K562 (cell line): ENCODE measurements around the gene FHIT. TPM values are rescaled to one million over a fixed set of nuclear protein-coding genes. Genes with fewer than 3 reads are reported as not detected.
A peak's percentile ranks its signal among the peaks of the same experiment; 100 is the strongest.

Experiments used
- CBX2 ChIP-seq: fragments of 200-600 bp; sonication (generic); IDR thresholded peaks from one replicate; pipeline ENCODE4 v1.6.1; 2012; ENCODE audit warnings: mild to moderate bottlenecking, low read length, inconsistent platforms; ENCODE audit not compliant: insufficient read depth, poor library complexity, severe bottlenecking
- DPF2 ChIP-seq: fragments of 450-650 bp; IDR thresholded peaks from 2 replicates; pipeline ENCODE4 v1.6.1; 2016
- FOXK1 ChIP-seq: sonication (generic); formaldehyde crosslinking; IDR thresholded peaks from 2 replicates; pipeline ENCODE4 v1.8.0; 2022; ENCODE audit warnings: missing genetic modification reagents, mild to moderate bottlenecking, borderline replicate concordance
- KLF16 ChIP-seq: IDR thresholded peaks from 2 replicates; pipeline ENCODE4 v1.6.1; 2016; ENCODE audit warnings: antibody characterized with exemption
- MCM7 ChIP-seq, 2 experiments: fragments of 450-650 bp; IDR thresholded peaks; 2 replicates each; pipeline ENCODE4 v1.6.1; 2016 to 2018
- POLR2B ChIP-seq: fragments of 450-650 bp; IDR thresholded peaks from 2 replicates; pipeline ENCODE4 v1.6.1; 2018; ENCODE audit warnings: low read depth; ENCODE audit not compliant: partially characterized antibody
- SNIP1 ChIP-seq: fragments of 450-650 bp; IDR thresholded peaks from 2 replicates; pipeline ENCODE4 v1.7.1; 2017; ENCODE audit warnings: low read depth, mild to moderate bottlenecking
- TAF15 ChIP-seq: fragments of 200-400 bp; formaldehyde crosslinking; IDR thresholded peaks from 2 replicates; pipeline ENCODE4 v1.6.1; 2017; ENCODE audit warnings: mild to moderate bottlenecking, low read depth, low read length, moderate library complexity
- U2AF1 ChIP-seq: fragments of 200-400 bp; formaldehyde crosslinking; optimal IDR thresholded peaks from 2 replicates; pipeline ENCODE3; 2017; ENCODE audit warnings: mild to moderate bottlenecking, low read depth, low read length, moderate library complexity
- polyA plus RNA-seq, 8 experiments: library from polyadenylated mRNA; depleted of rRNA in 4 of 8; stranded (reverse) in 5 of 8; unstranded in 3 of 8; fragments of >200 nt; fragmentation: Nextera tagmentation in 2 of 8; fragmentation: Illumina TruSeq in 1 of 8; extraction: Ambion mirVana in 2 of 8; extraction: Trizol in 1 of 8; gene quantifications; 2 replicates each; pipeline versions ENCODE4 v1.2.1 to v1.2.3, GENCODE V29; 2011 to 2014; ENCODE audit warnings: inconsistent platforms in 1 of 8, missing spikeins in 1 of 8
- total RNA-seq, 7 experiments: library from RNA; depleted of rRNA in 6 of 7; stranded (reverse); fragments of >200 nt in 6 of 7; fragmentation: Illumina TruSeq in 2 of 7; extraction: Trizol in 2 of 7; gene quantifications; 2 replicates each; pipeline versions ENCODE4 v1.2.1 to v1.2.3, GENCODE V29; 2011 to 2021; ENCODE audit warnings: low replicate concordance in 1 of 7
- TF ChIP-seq, protein P1 (sequence below): fragments of 250-450 bp; sonication (Bioruptor Pico); IDR thresholded peaks from 2 replicates; pipeline ENCODE4 v1.8.0; 2022; ENCODE audit warnings: inconsistent platforms
- TF ChIP-seq, protein P2 (sequence below), 2 experiments: fragments of 450-650 bp; conservative IDR thresholded peaks; 2 replicates each; pipeline ENCODE4 v1.6.1; 2017; ENCODE audit warnings: mild to moderate bottlenecking in 2 of 2, moderate library complexity in 2 of 2
- TF ChIP-seq, protein P3 (sequence below): fragments of 250-450 bp; sonication (Bioruptor Pico); IDR thresholded peaks from 2 replicates; pipeline ENCODE4 v1.4.0; 2020; ENCODE audit warnings: mild to moderate bottlenecking, moderate library complexity
- TF ChIP-seq, protein P4 (sequence below): IDR thresholded peaks from 3 replicates; pipeline ENCODE4 v1.6.1; 2011; ENCODE audit warnings: borderline replicate concordance, mild to moderate bottlenecking, moderate library complexity; ENCODE audit not compliant: insufficient read length; ENCODE audit errors: extremely low read depth
- TF ChIP-seq, protein P5 (sequence below): fragments of 450-650 bp; formaldehyde crosslinking; IDR thresholded peaks from 2 replicates; pipeline ENCODE4 v1.4.0; 2020; ENCODE audit warnings: mild to moderate bottlenecking, moderate library complexity
- TF ChIP-seq, protein P6 (sequence below): fragments of 450-650 bp; conservative IDR thresholded peaks from 2 replicates; pipeline ENCODE4 v1.6.1; 2016; ENCODE audit warnings: missing genetic modification characterization, low read depth, mild to moderate bottlenecking, missing compliant biosample characterization, moderate library complexity

FHIT gene
- total and polyA plus RNA-seq, 9 of the 15 experiments (the other 6 are each of a cell fraction or from before 2014, with no cell fraction given), result 1.7 to 9.1 (median 4.3) TPM

DNA sequence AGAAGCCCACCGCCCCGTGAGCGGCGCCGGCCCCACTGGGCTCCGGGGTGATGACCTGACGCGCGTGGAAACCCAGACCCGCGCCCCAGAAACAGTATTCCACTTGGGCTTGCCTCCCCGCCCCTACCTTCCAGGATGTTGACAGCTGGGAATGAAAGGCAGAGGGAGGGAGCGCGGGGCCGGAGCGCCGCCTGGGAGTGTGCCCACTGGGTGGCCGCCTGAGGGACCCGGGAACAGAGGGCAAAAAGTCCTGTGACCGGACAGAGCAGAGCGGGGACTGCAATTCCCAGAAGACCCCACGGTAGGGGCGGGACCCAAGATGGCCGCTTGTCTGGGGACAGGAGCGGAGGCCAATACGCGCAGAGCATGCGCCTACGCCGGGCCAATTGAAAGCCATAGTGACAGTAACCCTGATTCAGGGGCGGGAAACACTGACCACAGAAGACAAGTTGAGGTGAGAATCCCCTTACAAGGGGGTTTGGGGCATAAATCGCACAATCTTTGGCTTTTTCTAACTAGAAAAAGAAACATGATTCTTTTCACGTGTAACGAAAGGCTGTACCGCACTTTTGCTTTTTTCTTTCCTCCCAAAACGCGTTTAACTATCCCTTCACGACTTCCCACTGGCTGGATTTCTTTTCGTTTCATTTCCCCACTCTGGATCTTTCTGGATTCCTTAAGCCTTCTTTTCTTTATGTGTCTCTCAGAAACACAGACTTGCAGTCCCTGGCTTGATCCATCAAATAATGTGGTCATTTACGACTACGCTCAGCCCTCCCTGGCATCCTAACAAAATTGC is at the start of gene FHIT (continued):
- TF ChIP-seq, protein P1, sequence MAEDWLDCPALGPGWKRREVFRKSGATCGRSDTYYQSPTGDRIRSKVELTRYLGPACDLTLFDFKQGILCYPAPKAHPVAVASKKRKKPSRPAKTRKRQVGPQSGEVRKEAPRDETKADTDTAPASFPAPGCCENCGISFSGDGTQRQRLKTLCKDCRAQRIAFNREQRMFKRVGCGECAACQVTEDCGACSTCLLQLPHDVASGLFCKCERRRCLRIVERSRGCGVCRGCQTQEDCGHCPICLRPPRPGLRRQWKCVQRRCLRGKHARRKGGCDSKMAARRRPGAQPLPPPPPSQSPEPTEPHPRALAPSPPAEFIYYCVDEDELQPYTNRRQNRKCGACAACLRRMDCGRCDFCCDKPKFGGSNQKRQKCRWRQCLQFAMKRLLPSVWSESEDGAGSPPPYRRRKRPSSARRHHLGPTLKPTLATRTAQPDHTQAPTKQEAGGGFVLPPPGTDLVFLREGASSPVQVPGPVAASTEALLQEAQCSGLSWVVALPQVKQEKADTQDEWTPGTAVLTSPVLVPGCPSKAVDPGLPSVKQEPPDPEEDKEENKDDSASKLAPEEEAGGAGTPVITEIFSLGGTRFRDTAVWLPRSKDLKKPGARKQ, result no peak
- TF ChIP-seq U2AF1 (no peak), CBX2 (no peak), SNIP1 (no peak), FOXK1 (CRISPR knock-in tag) (no peak), POLR2B (peak; percentile 45), KLF16 (no peak), MCM7 (IDR thresholded peaks at IDR 0.05) (no peak), TAF15 (no peak), DPF2 (no peak)
- TF ChIP-seq, protein P2, sequence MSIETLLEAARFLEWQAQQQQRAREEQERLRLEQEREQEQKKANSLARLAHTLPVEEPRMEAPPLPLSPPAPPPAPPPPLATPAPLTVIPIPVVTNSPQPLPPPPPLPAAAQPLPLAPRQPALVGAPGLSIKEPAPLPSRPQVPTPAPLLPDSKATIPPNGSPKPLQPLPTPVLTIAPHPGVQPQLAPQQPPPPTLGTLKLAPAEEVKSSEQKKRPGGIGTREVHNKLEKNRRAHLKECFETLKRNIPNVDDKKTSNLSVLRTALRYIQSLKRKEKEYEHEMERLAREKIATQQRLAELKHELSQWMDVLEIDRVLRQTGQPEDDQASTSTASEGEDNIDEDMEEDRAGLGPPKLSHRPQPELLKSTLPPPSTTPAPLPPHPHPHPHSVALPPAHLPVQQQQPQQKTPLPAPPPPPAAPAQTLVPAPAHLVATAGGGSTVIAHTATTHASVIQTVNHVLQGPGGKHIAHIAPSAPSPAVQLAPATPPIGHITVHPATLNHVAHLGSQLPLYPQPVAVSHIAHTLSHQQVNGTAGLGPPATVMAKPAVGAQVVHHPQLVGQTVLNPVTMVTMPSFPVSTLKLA (conservative IDR thresholded peaks at IDR 0.05), result 0 out of 4 replicates have a peak, but pooled peaks of 1 of the 2 experiments have one; percentile 7
- TF ChIP-seq, protein P3, sequence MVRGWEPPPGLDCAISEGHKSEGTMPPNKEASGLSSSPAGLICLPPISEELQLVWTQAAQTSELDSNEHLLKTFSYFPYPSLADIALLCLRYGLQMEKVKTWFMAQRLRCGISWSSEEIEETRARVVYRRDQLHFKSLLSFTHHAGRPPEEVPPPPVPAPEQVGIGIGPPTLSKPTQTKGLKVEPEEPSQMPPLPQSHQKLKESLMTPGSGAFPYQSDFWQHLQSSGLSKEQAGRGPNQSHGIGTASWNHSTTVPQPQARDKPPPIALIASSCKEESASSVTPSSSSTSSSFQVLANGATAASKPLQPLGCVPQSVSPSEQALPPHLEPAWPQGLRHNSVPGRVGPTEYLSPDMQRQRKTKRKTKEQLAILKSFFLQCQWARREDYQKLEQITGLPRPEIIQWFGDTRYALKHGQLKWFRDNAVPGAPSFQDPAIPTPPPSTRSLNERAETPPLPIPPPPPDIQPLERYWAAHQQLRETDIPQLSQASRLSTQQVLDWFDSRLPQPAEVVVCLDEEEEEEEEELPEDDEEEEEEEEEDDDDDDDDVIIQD, result no peak
- TF ChIP-seq, protein P4, sequence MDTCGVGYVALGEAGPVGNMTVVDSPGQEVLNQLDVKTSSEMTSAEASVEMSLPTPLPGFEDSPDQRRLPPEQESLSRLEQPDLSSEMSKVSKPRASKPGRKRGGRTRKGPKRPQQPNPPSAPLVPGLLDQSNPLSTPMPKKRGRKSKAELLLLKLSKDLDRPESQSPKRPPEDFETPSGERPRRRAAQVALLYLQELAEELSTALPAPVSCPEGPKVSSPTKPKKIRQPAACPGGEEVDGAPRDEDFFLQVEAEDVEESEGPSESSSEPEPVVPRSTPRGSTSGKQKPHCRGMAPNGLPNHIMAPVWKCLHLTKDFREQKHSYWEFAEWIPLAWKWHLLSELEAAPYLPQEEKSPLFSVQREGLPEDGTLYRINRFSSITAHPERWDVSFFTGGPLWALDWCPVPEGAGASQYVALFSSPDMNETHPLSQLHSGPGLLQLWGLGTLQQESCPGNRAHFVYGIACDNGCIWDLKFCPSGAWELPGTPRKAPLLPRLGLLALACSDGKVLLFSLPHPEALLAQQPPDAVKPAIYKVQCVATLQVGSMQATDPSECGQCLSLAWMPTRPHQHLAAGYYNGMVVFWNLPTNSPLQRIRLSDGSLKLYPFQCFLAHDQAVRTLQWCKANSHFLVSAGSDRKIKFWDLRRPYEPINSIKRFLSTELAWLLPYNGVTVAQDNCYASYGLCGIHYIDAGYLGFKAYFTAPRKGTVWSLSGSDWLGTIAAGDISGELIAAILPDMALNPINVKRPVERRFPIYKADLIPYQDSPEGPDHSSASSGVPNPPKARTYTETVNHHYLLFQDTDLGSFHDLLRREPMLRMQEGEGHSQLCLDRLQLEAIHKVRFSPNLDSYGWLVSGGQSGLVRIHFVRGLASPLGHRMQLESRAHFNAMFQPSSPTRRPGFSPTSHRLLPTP, result no peak
- TF ChIP-seq, protein P5, sequence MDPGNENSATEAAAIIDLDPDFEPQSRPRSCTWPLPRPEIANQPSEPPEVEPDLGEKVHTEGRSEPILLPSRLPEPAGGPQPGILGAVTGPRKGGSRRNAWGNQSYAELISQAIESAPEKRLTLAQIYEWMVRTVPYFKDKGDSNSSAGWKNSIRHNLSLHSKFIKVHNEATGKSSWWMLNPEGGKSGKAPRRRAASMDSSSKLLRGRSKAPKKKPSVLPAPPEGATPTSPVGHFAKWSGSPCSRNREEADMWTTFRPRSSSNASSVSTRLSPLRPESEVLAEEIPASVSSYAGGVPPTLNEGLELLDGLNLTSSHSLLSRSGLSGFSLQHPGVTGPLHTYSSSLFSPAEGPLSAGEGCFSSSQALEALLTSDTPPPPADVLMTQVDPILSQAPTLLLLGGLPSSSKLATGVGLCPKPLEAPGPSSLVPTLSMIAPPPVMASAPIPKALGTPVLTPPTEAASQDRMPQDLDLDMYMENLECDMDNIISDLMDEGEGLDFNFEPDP, result no peak
- TF ChIP-seq, protein P6, sequence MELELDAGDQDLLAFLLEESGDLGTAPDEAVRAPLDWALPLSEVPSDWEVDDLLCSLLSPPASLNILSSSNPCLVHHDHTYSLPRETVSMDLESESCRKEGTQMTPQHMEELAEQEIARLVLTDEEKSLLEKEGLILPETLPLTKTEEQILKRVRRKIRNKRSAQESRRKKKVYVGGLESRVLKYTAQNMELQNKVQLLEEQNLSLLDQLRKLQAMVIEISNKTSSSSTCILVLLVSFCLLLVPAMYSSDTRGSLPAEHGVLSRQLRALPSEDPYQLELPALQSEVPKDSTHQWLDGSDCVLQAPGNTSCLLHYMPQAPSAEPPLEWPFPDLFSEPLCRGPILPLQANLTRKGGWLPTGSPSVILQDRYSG (tag), result no peak
